Smooth muscle cell (in vitro differentiated cells): ENCODE data around the gene CGB1. TPM values are rescaled to one million over a fixed set of nuclear protein-coding genes. Genes with fewer than 3 reads are reported as not detected.

Source experiments
- DNase-seq: peaks from one replicate; lab custom pipeline; 2025; ENCODE audit not compliant: unreplicated experiment; lab: John Stamatoyannopoulos, UW
- H2AFZ ChIP-seq: fragments of 200-600 bp; sonication (generic); 2 replicates; pipeline ENCODE4 v1.6.0; 2016; ENCODE audit warnings: antibody characterized with exemption, low read depth, mild to moderate bottlenecking
- H3F3A ChIP-seq: fragments of 200-600 bp; sonication (generic); 2 replicates; pipeline ENCODE4 v1.6.0; 2017; ENCODE audit warnings: antibody characterized with exemption, low read depth
- H3K27ac ChIP-seq: fragments of 200-600 bp; sonication (generic); 2 replicates; pipeline ENCODE4 v1.5.1; 2016; ENCODE audit warnings: low read depth, mild to moderate bottlenecking
- H3K27me3 ChIP-seq: fragments of 200-600 bp; sonication (generic); 2 replicates; pipeline ENCODE4 v1.6.1; 2016; ENCODE audit warnings: low read depth, mild to moderate bottlenecking
- H3K36me3 ChIP-seq: fragments of 200-600 bp; sonication (generic); 2 replicates; pipeline ENCODE4 v1.5.1; 2016; ENCODE audit warnings: low read depth
- H3K4me1 ChIP-seq: fragments of 200-600 bp; sonication (generic); 2 replicates; pipeline ENCODE4 v1.5.1; 2016; ENCODE audit warnings: low read depth
- H3K4me2 ChIP-seq: fragments of 200-600 bp; sonication (generic); 2 replicates; pipeline ENCODE4 v1.6.0; 2016; ENCODE audit warnings: mild to moderate bottlenecking
- H3K4me3 ChIP-seq: fragments of 200-600 bp; sonication (generic); 2 replicates; pipeline ENCODE4 v1.5.1; 2016; ENCODE audit warnings: mild to moderate bottlenecking
- H3K79me2 ChIP-seq: fragments of 200-600 bp; sonication (generic); 2 replicates; pipeline ENCODE4 v1.6.0; 2016; ENCODE audit warnings: low read depth, mild to moderate bottlenecking
- H3K9ac ChIP-seq: fragments of 200-600 bp; sonication (generic); 2 replicates; pipeline ENCODE4 v1.6.0; 2016; ENCODE audit warnings: low read depth
- H3K9me3 ChIP-seq: fragments of 200-600 bp; sonication (generic); replicated peaks from 2 replicates; pipeline ENCODE4 v1.5.1; 2016; ENCODE audit warnings: low read depth
- H4K20me1 ChIP-seq: fragments of 200-600 bp; sonication (generic); 2 replicates; pipeline ENCODE4 v1.6.0; 2016; ENCODE audit warnings: low read depth
- WGBS: methylation state at CpG from one replicate; pipeline ENCODE4 v1.1.7; 2016; ENCODE audit warnings: low lambda C conversion rate; 5-methylcytosine and 5-hydroxymethylcytosine counted together
- polyA plus RNA-seq: library from polyadenylated mRNA; unstranded; fragments of >200 nt; fragmentation: Nextera tagmentation; extraction: Ambion mirVana; gene quantifications from 2 replicates; pipeline ENCODE4 v1.2.1, GENCODE V29; 2016
- total RNA-seq: library from RNA; depleted of rRNA; stranded (reverse); fragments of >200 nt; gene quantifications from 2 replicates; pipeline ENCODE4 v1.2.3, GENCODE V29; 2014
- TF ChIP-seq, protein P1 (sequence below): fragments of 200-600 bp; sonication (generic); IDR thresholded peaks from 2 replicates; pipeline ENCODE4 v1.5.1; 2017; ENCODE audit warnings: borderline replicate concordance, mild to moderate bottlenecking, antibody characterized with exemption; ENCODE audit not compliant: insufficient read depth, poor library complexity, severe bottlenecking

Gene CGB1
- total and polyA plus RNA-seq, 2 experiments from 2014 or later: not detected

DNA sequence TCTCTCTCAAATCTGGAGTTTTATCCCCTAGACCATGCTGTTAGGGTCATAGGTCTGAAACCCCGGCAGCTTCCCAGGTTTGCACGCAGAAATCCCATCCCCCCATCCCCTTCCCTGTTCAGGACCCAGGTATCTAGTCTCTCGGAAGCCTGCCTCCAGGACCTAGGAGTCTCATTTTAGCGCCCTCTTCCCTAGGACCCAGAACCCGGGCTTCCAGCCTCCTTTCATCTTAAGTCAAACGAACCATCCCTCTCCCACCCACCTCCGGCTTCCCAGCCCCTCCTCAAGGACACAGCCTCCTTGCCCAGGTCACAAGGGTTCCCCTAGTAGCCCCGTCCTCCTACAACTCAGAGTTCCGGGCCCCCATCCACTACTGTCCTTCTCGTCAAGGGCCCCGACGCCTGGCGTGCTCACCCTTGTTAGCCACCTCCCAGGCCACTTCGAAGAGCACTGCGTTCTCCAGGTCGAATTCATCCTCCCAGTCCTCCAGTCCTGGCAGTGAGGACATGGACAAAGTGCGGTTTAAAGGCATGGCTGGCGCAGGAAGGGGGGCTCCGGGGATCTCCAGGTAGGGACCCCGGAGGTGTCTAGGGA is 44.0 kb downstream of the CGB1 start:
- Histone ChIP-seq H3K36me3 (no peaks in the 10 kb centered on the region), H3K4me1 (peaks cover 16% of the 10 kb centered on the region), H3F3A (no peaks in the 10 kb centered on the region), H2AFZ (peak overlapping the region; percentile 30), H3K4me2 (peak overlapping the region; percentile 92), H3K9ac (peak overlapping the region; percentile 84), H3K4me3 (peak overlapping the region; percentile 86), H4K20me1 (peaks cover 48% of the 10 kb centered on the region), H3K27ac (peak overlapping the region; percentile 82), H3K79me2 (peaks cover 72% of the 10 kb centered on the region), H3K27me3 (no peaks in the 10 kb centered on the region), H3K9me3 (no peaks in the 10 kb centered on the region)
- 1% methylated on average over 20 of the region's 20 CpGs for WGBS
- TF ChIP-seq, protein P1, sequence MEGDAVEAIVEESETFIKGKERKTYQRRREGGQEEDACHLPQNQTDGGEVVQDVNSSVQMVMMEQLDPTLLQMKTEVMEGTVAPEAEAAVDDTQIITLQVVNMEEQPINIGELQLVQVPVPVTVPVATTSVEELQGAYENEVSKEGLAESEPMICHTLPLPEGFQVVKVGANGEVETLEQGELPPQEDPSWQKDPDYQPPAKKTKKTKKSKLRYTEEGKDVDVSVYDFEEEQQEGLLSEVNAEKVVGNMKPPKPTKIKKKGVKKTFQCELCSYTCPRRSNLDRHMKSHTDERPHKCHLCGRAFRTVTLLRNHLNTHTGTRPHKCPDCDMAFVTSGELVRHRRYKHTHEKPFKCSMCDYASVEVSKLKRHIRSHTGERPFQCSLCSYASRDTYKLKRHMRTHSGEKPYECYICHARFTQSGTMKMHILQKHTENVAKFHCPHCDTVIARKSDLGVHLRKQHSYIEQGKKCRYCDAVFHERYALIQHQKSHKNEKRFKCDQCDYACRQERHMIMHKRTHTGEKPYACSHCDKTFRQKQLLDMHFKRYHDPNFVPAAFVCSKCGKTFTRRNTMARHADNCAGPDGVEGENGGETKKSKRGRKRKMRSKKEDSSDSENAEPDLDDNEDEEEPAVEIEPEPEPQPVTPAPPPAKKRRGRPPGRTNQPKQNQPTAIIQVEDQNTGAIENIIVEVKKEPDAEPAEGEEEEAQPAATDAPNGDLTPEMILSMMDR: no peak
- no peak for DNase-seq

DNA sequence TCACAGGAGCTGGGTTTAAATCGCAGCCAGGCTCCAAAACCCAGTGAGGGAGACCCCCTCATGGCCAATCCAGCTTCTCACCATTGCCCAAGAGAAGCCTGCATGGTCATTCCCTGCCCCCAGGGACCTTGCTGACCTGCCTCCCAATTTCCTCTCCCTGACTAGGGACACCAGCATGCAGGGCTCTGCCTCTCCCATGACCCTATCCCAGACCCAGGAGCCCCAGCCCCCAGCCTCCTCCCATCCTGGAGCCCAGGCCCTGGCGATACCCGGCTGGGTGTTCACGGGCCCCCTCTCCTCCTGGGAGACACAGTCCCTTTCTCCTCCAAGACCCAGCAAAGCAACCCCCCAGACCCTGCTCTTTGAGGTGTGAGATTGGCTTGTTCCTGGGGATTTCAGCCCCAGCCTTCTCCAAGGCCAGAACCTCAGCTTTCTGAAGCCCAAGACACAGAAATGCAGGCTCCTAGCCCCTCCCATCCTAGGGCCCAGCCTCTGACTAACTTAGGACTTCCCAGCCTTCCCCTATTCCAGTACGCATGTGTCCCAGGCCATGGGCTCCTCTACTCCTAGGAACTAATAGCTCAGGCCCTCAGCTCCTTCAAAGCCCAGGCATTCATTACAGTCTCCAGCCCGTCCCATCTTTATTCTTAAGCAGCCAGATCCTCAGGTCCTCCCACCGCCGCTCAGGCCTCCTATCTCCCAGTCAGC is 44.7 kb downstream of the CGB1 start:
- peak overlapping the region; percentile 30 for H2AFZ ChIP-seq
- H3K27ac ChIP-seq: peak overlapping the region; percentile 82
- DNase-seq: no peak
- H3K4me3 ChIP-seq: peak overlapping the region; percentile 86
- H3K36me3 ChIP-seq: no peaks in the 10 kb centered on the region
- peaks cover 44% of the 10 kb centered on the region for H4K20me1 ChIP-seq
- peak overlapping the region; percentile 92 for H3K4me2 ChIP-seq
- H3F3A ChIP-seq: no peaks in the 10 kb centered on the region
- H3K9me3 ChIP-seq: no peaks in the 10 kb centered on the region
- H3K9ac ChIP-seq: peak overlapping the region; percentile 84
- peaks cover 16% of the 10 kb centered on the region for H3K4me1 ChIP-seq
- peaks cover 69% of the 10 kb centered on the region for H3K79me2 ChIP-seq
- 33% methylated on average over 8 of the region's 8 CpGs for WGBS
- H3K27me3 ChIP-seq: no peaks in the 10 kb centered on the region
- TF ChIP-seq, protein P1: no peak

DNA sequence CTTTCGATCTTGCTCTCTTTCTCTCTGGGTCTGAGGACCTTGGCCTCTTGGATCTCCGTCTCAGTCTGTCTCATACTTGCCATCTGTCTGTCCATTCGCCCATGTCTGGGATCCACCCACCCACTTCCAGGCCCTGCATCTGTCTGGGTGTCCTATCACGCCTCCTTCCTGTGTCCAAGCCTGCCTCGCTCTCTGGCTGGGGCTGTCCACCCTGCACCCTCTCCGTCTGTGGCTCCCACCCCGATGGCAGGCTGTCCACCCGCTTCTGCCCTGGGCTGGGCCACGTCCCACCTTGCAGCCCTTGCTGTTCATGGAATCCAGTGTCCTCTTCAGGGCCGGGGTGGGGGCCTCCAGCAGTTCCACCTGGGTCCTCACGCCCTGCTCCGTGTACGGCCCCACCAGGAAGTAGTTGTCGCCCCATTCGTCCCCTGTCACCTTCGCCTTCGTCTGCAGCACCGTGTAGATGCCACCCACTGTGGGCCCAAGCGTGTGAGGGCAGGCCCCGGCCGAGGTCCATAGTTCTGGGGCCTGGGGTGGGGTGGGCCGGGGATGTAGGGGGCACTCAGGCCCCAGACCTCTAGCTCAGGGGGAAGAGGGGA is 45.6 kb downstream of the CGB1 start:
- H3K4me3 ChIP-seq: peak overlapping the region; percentile 86
- H3K36me3 ChIP-seq: no peaks in the 10 kb centered on the region
- peak overlapping the region; percentile 84 for H3K9ac ChIP-seq

More for the DNA sequence above, 45.6 kb downstream of the CGB1 start:
- Histone ChIP-seq H3F3A (no peaks in the 10 kb centered on the region), H4K20me1 (peaks cover 41% of the 10 kb centered on the region), H3K27ac (peak overlapping the region; percentile 82), H3K4me1 (peaks cover 16% of the 10 kb centered on the region), H3K4me2 (peak overlapping the region; percentile 92), H2AFZ (no peak overlapping the region), H3K27me3 (no peaks in the 10 kb centered on the region), H3K79me2 (peaks cover 60% of the 10 kb centered on the region), H3K9me3 (no peaks in the 10 kb centered on the region)
- whole genome bisulfite sequencing: 92% methylated on average over 21 of the region's 22 CpGs
- no peak for DNase-seq
- TF ChIP-seq, protein P1: no peak
